Parathyroid adenoma (tissue), 2 donors: ENCODE measurements around the gene WNK2.

ENCODE experiments used
- H2AFZ ChIP-seq: fragments of 300-600 bp; sonication (generic); one replicate; pipeline ENCODE4 v1.7.0; 2017; ENCODE audit warnings: antibody characterized with exemption, mild to moderate bottlenecking
- H3K27ac ChIP-seq: fragments of 300-600 bp; sonication (generic); one replicate; pipeline ENCODE4 v1.7.0; 2017
- H3K27me3 ChIP-seq: fragments of 300-600 bp; sonication (generic); one replicate; pipeline ENCODE4 v1.7.0; 2017; ENCODE audit warnings: low read length; ENCODE audit not compliant: control insufficient read depth, insufficient read depth
- H3K36me3 ChIP-seq: fragments of 300-600 bp; sonication (generic); one replicate; pipeline ENCODE4 v1.7.0; 2017; ENCODE audit warnings: low read length; ENCODE audit not compliant: control insufficient read depth, insufficient read depth
- H3K4me1 ChIP-seq: fragments of 300-600 bp; sonication (generic); one replicate; pipeline ENCODE4 v1.7.0; 2017; ENCODE audit warnings: control low read depth
- H3K4me2 ChIP-seq: fragments of 300-600 bp; sonication (generic); one replicate; pipeline ENCODE4 v1.7.0; 2017; ENCODE audit warnings: low read length
- H3K4me3 ChIP-seq: fragments of 300-600 bp; sonication (generic); one replicate; pipeline ENCODE4 v1.7.0; 2017; ENCODE audit warnings: low read depth, low read length
- H3K79me2 ChIP-seq: fragments of 300-600 bp; sonication (generic); one replicate; pipeline ENCODE4 v1.7.0; 2017; ENCODE audit warnings: control low read depth
- H3K9ac ChIP-seq: fragments of 300-600 bp; sonication (generic); one replicate; pipeline ENCODE4 v1.7.0; 2017; ENCODE audit warnings: mild to moderate bottlenecking
- H3K9me3 ChIP-seq: fragments of 300-600 bp; sonication (generic); one replicate; pipeline ENCODE4 v1.7.0; 2017; ENCODE audit warnings: low read length; ENCODE audit not compliant: control insufficient read depth
- TF ChIP-seq, protein P1 (sequence below): fragments of 300-600 bp; sonication (generic); IDR thresholded peaks from one replicate; pipeline ENCODE4 v1.7.0; 2017; ENCODE audit warnings: antibody characterized with exemption, mild to moderate bottlenecking
- donor health status: primary hyperparathyroidism.

The WNK2 gene

DNA sequence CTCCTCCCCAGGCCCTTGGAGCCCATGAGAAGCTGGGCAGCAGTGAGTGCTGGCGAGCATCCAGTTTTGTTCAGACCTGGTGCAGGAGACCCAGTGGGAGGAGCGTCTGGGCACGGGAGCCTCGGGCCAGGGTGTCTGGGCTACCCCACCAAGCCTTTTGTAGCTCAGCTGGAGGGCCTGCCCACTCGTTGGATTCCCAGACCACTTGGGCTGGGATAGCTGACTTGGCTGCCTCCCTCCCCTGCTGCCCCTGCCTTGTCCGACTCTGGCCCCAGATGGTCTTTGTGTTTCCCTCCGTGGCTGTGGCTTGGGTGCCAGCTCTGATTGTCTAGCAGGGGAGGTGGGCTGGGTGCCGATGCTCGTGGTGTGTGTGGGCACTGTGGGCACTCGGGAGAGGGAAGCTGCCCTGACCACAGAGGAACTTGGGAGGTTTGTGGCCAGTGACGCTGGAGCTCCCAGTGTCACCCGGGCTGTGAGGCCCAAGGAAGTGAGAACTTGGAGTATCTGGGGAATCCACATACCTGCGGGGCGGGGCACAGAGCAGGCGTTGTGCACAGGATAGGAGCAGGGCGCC is 47.3 kb downstream of the WNK2 start:
- H3K4me3 ChIP-seq, result no peak overlapping the region
- no peaks in the 10 kb centered on the region for H3K4me1 ChIP-seq
- no peaks in the 10 kb centered on the region for H3K9me3 ChIP-seq
- TF ChIP-seq, protein P1, sequence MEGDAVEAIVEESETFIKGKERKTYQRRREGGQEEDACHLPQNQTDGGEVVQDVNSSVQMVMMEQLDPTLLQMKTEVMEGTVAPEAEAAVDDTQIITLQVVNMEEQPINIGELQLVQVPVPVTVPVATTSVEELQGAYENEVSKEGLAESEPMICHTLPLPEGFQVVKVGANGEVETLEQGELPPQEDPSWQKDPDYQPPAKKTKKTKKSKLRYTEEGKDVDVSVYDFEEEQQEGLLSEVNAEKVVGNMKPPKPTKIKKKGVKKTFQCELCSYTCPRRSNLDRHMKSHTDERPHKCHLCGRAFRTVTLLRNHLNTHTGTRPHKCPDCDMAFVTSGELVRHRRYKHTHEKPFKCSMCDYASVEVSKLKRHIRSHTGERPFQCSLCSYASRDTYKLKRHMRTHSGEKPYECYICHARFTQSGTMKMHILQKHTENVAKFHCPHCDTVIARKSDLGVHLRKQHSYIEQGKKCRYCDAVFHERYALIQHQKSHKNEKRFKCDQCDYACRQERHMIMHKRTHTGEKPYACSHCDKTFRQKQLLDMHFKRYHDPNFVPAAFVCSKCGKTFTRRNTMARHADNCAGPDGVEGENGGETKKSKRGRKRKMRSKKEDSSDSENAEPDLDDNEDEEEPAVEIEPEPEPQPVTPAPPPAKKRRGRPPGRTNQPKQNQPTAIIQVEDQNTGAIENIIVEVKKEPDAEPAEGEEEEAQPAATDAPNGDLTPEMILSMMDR, result no peak
- no peaks in the 10 kb centered on the region for H3K79me2 ChIP-seq
- H3K36me3 ChIP-seq, result no peaks in the 10 kb centered on the region
- H3K27ac ChIP-seq, result no peak overlapping the region
- H3K9ac ChIP-seq, result no peak overlapping the region
- H3K4me2 ChIP-seq, result no peak overlapping the region
- H3K27me3 ChIP-seq, result no peaks in the 10 kb centered on the region
- no peak overlapping the region for H2AFZ ChIP-seq

DNA sequence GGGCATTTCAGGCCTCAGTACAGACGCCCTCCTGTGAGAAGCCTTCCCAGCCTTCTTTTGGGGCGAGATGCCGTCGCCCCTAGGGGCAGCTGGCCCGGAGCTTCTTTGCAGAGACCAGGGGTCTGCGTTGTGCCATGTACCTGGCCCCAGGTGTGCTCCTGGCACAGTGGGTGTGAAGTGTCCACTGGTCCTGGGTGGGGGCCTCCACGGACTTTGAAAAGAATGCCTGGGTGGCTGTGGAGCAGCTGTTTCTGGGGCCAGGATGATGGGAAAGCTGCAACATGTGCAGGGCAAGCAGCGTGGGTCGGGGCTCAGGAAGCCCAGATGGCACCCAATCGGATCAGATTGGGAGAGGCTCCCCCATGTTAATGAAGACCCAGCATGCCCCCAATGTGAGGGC is 47.8 kb downstream of the WNK2 start:
- no peaks in the 10 kb centered on the region for H3K4me1 ChIP-seq
- no peak overlapping the region for H3K27ac ChIP-seq
- H3K9me3 ChIP-seq, result no peaks in the 10 kb centered on the region
- no peaks in the 10 kb centered on the region for H3K36me3 ChIP-seq
- no peak overlapping the region for H3K9ac ChIP-seq
- no peak overlapping the region for H3K4me3 ChIP-seq
- H3K4me2 ChIP-seq, result no peak overlapping the region
- H3K79me2 ChIP-seq, result no peaks in the 10 kb centered on the region
- no peaks in the 10 kb centered on the region for H3K27me3 ChIP-seq
- TF ChIP-seq, protein P1, result no peak
- H2AFZ ChIP-seq, result no peak overlapping the region

DNA sequence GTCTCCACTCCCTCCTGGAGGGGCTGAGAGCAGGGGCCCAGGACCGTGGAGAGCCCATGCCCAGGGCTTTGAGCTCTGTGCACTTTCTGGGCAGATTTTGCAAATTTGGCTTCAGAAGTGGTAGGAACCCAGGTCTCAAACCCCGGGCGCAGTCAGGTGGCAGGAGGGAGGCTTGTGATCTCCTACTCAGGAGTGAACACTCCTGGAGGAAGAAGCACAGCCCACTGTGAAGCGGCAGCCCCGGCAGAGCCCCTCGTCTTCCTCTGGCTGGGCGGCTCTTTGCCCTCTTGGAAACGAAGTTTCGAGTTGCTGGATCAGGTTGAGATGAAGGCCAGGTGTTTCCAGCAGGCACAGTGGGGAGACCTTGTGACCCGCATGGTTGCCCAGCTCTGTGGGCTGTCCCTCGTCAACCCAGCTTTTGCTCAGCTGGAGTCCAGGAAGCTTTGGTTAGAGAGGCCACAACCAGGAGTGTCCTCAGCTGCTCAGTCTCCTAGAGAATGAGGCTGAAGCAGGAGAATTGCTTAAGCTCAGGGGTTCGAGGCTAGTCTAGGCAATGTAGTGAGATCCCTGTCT is 48.5 kb downstream of the WNK2 start:
- TF ChIP-seq, protein P1, result no peak
- Histone ChIP-seq H3K4me1 (no peaks in the 10 kb centered on the region), H3K27ac (no peak overlapping the region), H2AFZ (no peak overlapping the region), H3K79me2 (no peaks in the 10 kb centered on the region), H3K4me2 (no peak overlapping the region), H3K36me3 (no peaks in the 10 kb centered on the region), H3K27me3 (no peaks in the 10 kb centered on the region), H3K9ac (no peak overlapping the region), H3K9me3 (no peaks in the 10 kb centered on the region), H3K4me3 (no peak overlapping the region)

DNA sequence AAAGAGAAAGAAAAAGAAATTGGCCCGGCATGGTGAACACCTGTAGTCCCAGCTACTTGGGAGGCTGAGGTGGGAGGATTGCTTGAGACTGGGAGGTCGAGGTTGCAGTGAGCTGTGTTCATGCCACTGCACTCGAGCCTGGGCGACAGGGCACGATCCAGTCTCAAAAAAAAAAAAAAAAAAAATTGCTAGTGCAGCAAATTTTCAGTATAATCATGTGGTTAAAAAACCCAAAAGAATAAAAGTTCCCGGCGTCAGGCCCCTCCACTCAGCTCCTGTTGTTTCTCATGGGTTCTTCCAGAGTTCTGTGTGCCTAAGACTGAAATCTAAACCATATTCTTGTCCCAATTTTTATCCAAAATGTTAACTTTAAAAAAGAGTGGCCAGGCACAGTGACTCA is 49.1 kb downstream of the WNK2 start:
- no peaks in the 10 kb centered on the region for H3K27me3 ChIP-seq
- no peaks in the 10 kb centered on the region for H3K9me3 ChIP-seq
- H3K4me2 ChIP-seq, result no peak overlapping the region
- TF ChIP-seq, protein P1, result no peak
- H3K4me3 ChIP-seq, result no peak overlapping the region
- H3K79me2 ChIP-seq, result no peaks in the 10 kb centered on the region
- no peaks in the 10 kb centered on the region for H3K4me1 ChIP-seq
- no peaks in the 10 kb centered on the region for H3K36me3 ChIP-seq
- H3K9ac ChIP-seq, result no peak overlapping the region
- H3K27ac ChIP-seq, result no peak overlapping the region
- H2AFZ ChIP-seq, result no peak overlapping the region

DNA sequence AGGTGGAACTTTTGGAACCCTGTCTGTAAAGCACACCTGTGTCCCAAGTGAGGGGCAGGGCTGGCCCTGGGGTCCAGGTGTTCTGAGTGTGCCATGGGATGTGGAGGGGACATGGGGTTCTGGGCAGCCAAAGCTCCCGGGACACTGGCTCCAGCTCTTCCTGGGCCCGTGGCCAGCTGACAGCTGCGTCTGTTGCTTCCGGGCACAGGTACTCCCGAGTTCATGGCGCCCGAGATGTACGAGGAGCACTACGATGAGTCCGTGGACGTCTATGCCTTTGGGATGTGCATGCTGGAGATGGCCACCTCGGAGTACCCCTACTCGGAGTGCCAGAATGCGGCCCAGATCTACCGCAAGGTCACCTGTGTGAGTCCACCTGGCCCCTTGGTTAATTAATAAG is 50.7 kb downstream of the WNK2 start:
- Histone ChIP-seq H3K27ac (no peak overlapping the region), H3K27me3 (no peaks in the 10 kb centered on the region), H3K79me2 (no peaks in the 10 kb centered on the region), H3K4me1 (no peaks in the 10 kb centered on the region), H3K9ac (no peak overlapping the region), H3K4me2 (no peak overlapping the region), H2AFZ (no peak overlapping the region), H3K36me3 (no peaks in the 10 kb centered on the region), H3K4me3 (no peak overlapping the region), H3K9me3 (no peaks in the 10 kb centered on the region)
- TF ChIP-seq, protein P1, result no peak
